Measurements from ENCODE around the gene ZNF785. TPM values are rescaled to one million over a fixed set of nuclear protein-coding genes. Genes with fewer than 3 reads are reported as not detected.

Gene ZNF785
- total and polyA plus RNA-seq, 2 of the 13 experiments (the other 11 are each of a cell fraction or from before 2014, with no cell fraction given), result 0.01 TPM; not detected in 1

GRCh38 chr16:30609926-30610839 lies 24.7 kb upstream of the ZNF785 start, which contains the start of gene ZNF689 (continued):
- TF ChIP-seq THAP11 (CRISPR knock-in tag; IDR thresholded peaks at IDR 0.05), result peak; percentile 94
- TF ChIP-seq SMAD1 (CRISPR knock-in tag; IDR thresholded peaks at IDR 0.05; ENCODE audit: borderline replicate concordance, low read depth), result no peak
- no peak; the same call in 1 of the 2 replicates for TF ChIP-seq ZNF746 (CRISPR knock-in tag; IDR thresholded peaks at IDR 0.05)
- TF ChIP-seq PAXIP1 (CRISPR knock-in tag; conservative IDR thresholded peaks at IDR 0.05), result peak; percentile 76
- peak; percentile 72; the same call in 1 of the 2 replicates for TF ChIP-seq DR1 (CRISPR knock-in tag; IDR thresholded peaks at IDR 0.05)
- TF ChIP-seq JDP2 (CRISPR knock-in tag; IDR thresholded peaks at IDR 0.05; ENCODE audit: borderline replicate concordance), result no peak
- peak; percentile 88 for TF ChIP-seq ZNF224 (CRISPR knock-in tag; IDR thresholded peaks at IDR 0.05)
- TF ChIP-seq KLF9 (CRISPR knock-in tag; IDR thresholded peaks at IDR 0.05; ENCODE audit: low read depth), result 0 out of 2 replicates have a peak, but pooled peaks have one; percentile 60
- TF ChIP-seq ZNF496 (CRISPR knock-in tag; IDR thresholded peaks at IDR 0.05; ENCODE audit: insufficient replicate concordance), result no peak
- TF ChIP-seq SNAI1 (CRISPR knock-in tag; IDR thresholded peaks at IDR 0.05; ENCODE audit: borderline replicate concordance), result peak; percentile 98
- peak; percentile 46; the same call in 1 of the 2 replicates for TF ChIP-seq ZNF7 (CRISPR knock-in tag; IDR thresholded peaks at IDR 0.05)
- TF ChIP-seq NCOA5 (CRISPR knock-in tag; IDR thresholded peaks at IDR 0.05), result no peak
- peak; percentile 90 for TF ChIP-seq ZNF580 (CRISPR knock-in tag; IDR thresholded peaks at IDR 0.05; ENCODE audit: borderline replicate concordance, low read depth)
- TF ChIP-seq SAFB2 (CRISPR knock-in tag; IDR thresholded peaks at IDR 0.05; ENCODE audit: borderline replicate concordance, low read depth), result peak; percentile 88
- peak; percentile 91; the same call in 1 of the 2 replicates for TF ChIP-seq ELF4 (CRISPR knock-in tag; IDR thresholded peaks at IDR 0.05; ENCODE audit: borderline replicate concordance)
- TF ChIP-seq FOXK2 (IDR thresholded peaks at IDR 0.05), result peak; percentile 33; the same call in 1 of the 2 replicates
- TF ChIP-seq ZFP36L1 (CRISPR knock-in tag; IDR thresholded peaks at IDR 0.05), result peak; percentile 80; the same call in 1 of the 2 replicates
- TF ChIP-seq EP300 (IDR thresholded peaks at IDR 0.05; ENCODE audit: low read depth in 2 of 2, low read length in 2 of 2), result peak; percentile 26 to 33; a peak in 1 of 4 replicates
- TF ChIP-seq EP300 (CRISPR knock-in tag; IDR thresholded peaks at IDR 0.05; ENCODE audit: borderline replicate concordance), result peak; percentile 14; the same call in 1 of the 2 replicates
- TF ChIP-seq ZXDC (CRISPR knock-in tag; IDR thresholded peaks at IDR 0.05), result no peak
- TF ChIP-seq ZNF335 (CRISPR knock-in tag; IDR thresholded peaks at IDR 0.05), result peak; percentile 92
- peak; percentile 83; the same call in 1 of the 2 replicates for TF ChIP-seq ZNF235 (CRISPR knock-in tag; IDR thresholded peaks at IDR 0.05; ENCODE audit: borderline replicate concordance)
- TF ChIP-seq TGIF2 (CRISPR knock-in tag; IDR thresholded peaks at IDR 0.05), result peak; percentile 69
- no peak for TF ChIP-seq ZNF234 (CRISPR knock-in tag; conservative IDR thresholded peaks at IDR 0.05)
